ENCODE results near the gene LRP2.

Gene LRP2

GRCh38 chr2:169348321-169349024 is 13.9 kb downstream of the LRP2 start:
- H3K4me1 ChIP-seq (ENCODE audit: control insufficient read depth, insufficient read depth, low read length, unreplicated experiment), result no peaks in the 10 kb centered on the region
- H3K27ac ChIP-seq (ENCODE audit: low read depth, low read length), result no peak overlapping the region
- no peaks in the 10 kb centered on the region for H3K79me2 ChIP-seq (ENCODE audit: control insufficient read depth, insufficient read depth, low read length, unreplicated experiment)
- peaks cover 87% of the 10 kb centered on the region for H3K27me3 ChIP-seq (ENCODE audit: insufficient read depth, low read length)
- no peak overlapping the region for H2AFZ ChIP-seq (ENCODE audit: low read length, unreplicated experiment)
- H3K4me3 ChIP-seq (ENCODE audit: low read depth, low read length), result no peak overlapping the region
- H3K36me3 ChIP-seq (ENCODE audit: insufficient read depth, low read length), result no peaks in the 10 kb centered on the region

DNA sequence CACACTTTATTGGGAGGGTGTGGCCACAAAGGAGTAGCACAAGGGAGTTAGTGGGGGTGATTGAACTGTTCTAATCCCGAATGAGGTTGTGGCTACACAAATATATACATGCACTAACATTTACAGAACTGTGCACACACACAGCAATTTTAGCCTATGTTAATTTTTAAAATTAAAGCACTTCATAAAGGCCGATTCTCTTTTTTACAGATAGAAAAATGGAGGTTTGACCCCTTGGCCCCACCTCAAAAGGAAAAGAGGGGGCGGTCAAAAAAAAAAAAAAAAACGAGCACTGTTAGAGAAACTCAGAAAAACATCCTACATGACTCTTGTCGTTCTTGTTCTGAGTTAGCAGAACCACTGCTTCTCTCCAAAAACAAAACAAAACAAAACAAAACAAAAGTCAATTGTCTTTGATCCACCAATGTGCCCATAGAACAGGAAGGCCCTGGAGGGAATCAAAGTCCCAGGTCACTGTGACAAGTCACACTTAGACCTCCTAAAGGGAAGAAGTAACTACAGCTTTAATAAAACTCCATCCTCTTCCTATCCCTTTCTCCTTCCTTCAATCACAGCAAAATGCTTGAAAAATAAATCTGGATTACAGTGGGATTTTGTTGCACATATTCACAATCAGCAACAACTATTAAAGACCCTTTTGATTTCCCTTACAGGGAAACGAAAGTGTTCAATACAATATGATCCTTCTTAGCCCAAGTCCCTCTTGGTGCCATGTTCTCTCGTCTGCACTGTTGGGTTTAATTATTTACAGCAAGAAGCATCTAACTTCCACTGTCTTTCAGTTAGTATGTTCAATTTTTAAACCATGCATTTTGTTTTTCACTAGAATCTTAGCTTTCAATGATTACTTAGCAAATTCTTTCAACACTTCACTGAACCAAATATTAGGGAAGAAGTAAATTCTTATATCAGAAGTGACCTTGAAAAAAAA is 16.6 kb downstream of the LRP2 start:
- Histone ChIP-seq H3K27ac (ENCODE audit: low read depth, low read length) (no peak overlapping the region), H3K79me2 (ENCODE audit: control insufficient read depth, insufficient read depth, low read length, unreplicated experiment) (no peaks in the 10 kb centered on the region), H2AFZ (ENCODE audit: low read length, unreplicated experiment) (no peak overlapping the region), H3K36me3 (ENCODE audit: insufficient read depth, low read length) (no peaks in the 10 kb centered on the region), H3K4me1 (ENCODE audit: control insufficient read depth, insufficient read depth, low read length, unreplicated experiment) (no peaks in the 10 kb centered on the region), H3K4me3 (ENCODE audit: low read depth, low read length) (no peak overlapping the region), H3K27me3 (ENCODE audit: insufficient read depth, low read length) (peaks cover 91% of the 10 kb centered on the region)

DNA sequence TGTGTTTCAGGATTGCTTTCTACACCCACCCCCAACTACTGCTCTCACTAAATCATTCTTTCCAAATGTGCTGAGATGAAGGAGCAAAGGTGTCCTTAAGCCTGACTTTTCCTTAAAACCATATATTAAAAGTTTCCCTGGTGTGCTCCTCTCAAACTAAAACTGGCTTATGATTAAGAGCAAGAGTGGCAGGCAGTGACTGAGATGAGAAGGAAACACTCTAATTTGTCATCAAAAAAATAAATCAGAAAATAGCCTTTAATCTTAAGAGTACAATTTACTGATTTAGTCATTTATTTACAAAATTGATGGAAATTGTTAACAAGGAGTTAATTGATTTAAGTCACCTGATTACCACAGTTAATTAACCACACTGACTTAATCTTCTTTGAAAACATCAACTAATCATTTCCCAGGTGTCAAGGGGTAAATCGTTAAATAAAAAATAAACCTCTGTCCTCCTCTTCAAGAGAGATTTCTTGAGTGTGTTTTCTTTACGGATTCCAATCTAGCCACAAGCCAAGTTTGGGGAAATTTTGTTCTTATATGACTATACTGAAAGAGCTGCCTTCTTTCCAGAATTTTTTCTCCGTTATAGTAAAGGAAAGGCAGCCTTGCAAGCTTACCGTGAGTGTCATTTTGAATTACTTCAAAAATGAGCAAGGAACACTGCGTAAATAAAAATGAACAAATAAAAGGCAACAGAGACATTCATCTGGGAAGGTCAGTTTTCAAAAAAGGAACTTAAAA is 17.4 kb downstream of the LRP2 start:
- Histone ChIP-seq H3K4me3 (ENCODE audit: low read depth, low read length) (no peak overlapping the region), H3K79me2 (ENCODE audit: control insufficient read depth, insufficient read depth, low read length, unreplicated experiment) (no peaks in the 10 kb centered on the region), H3K27me3 (ENCODE audit: insufficient read depth, low read length) (peaks cover 96% of the 10 kb centered on the region), H3K36me3 (ENCODE audit: insufficient read depth, low read length) (no peaks in the 10 kb centered on the region), H2AFZ (ENCODE audit: low read length, unreplicated experiment) (no peak overlapping the region), H3K27ac (ENCODE audit: low read depth, low read length) (no peak overlapping the region), H3K4me1 (ENCODE audit: control insufficient read depth, insufficient read depth, low read length, unreplicated experiment) (no peaks in the 10 kb centered on the region)

- Histone ChIP-seq H3K79me2 (ENCODE audit: control insufficient read depth, insufficient read depth, low read length, unreplicated experiment) (no peaks in the 10 kb centered on the region), H3K4me3 (ENCODE audit: low read depth, low read length) (no peak overlapping the region), H3K4me1 (ENCODE audit: control insufficient read depth, insufficient read depth, low read length, unreplicated experiment) (no peaks in the 10 kb centered on the region), H3K27ac (ENCODE audit: low read depth, low read length) (no peak overlapping the region), H3K27me3 (ENCODE audit: insufficient read depth, low read length) (peaks cover 94% of the 10 kb centered on the region), H3K36me3 (ENCODE audit: insufficient read depth, low read length) (no peaks in the 10 kb centered on the region), H2AFZ (ENCODE audit: low read length, unreplicated experiment) (no peak overlapping the region)
These were observed 19.1 kb downstream of the LRP2 start for GRCh38 chr2:169343202-169343601.

DNA sequence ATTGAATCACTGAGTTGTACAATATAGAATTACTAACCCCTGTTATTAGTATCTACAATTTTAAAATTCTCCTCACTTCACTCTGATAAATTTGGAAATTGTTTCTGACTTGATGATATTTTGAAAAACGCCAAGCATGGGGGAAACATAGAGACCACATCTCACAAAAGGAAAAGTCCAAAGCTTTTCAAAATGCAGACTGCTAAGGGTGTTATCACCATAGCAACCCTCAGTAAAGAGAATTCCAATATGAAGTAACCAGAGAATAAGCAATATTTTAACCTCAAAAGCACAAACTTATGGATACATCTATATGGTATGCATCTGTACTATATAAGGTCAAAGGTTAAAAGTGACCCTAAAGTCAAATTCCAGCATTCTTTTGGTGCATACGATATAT is 22.7 kb downstream of the LRP2 start:
- Histone ChIP-seq H3K36me3 (ENCODE audit: insufficient read depth, low read length) (no peaks in the 10 kb centered on the region), H3K79me2 (ENCODE audit: control insufficient read depth, insufficient read depth, low read length, unreplicated experiment) (no peaks in the 10 kb centered on the region), H3K27ac (ENCODE audit: low read depth, low read length) (no peak overlapping the region), H3K4me3 (ENCODE audit: low read depth, low read length) (no peak overlapping the region), H2AFZ (ENCODE audit: low read length, unreplicated experiment) (no peak overlapping the region), H3K27me3 (ENCODE audit: insufficient read depth, low read length) (peaks cover 90% of the 10 kb centered on the region), H3K4me1 (ENCODE audit: control insufficient read depth, insufficient read depth, low read length, unreplicated experiment) (no peaks in the 10 kb centered on the region)

- Histone ChIP-seq H3K4me3 (ENCODE audit: low read depth, low read length) (no peak overlapping the region), H3K79me2 (ENCODE audit: control insufficient read depth, insufficient read depth, low read length, unreplicated experiment) (no peaks in the 10 kb centered on the region), H3K27me3 (ENCODE audit: insufficient read depth, low read length) (peaks cover 86% of the 10 kb centered on the region), H3K36me3 (ENCODE audit: insufficient read depth, low read length) (no peaks in the 10 kb centered on the region), H2AFZ (ENCODE audit: low read length, unreplicated experiment) (no peak overlapping the region), H3K27ac (ENCODE audit: low read depth, low read length) (no peak overlapping the region), H3K4me1 (ENCODE audit: control insufficient read depth, insufficient read depth, low read length, unreplicated experiment) (no peaks in the 10 kb centered on the region)
These were observed 25.6 kb downstream of the LRP2 start for GRCh38 chr2:169336695-169337094.

DNA sequence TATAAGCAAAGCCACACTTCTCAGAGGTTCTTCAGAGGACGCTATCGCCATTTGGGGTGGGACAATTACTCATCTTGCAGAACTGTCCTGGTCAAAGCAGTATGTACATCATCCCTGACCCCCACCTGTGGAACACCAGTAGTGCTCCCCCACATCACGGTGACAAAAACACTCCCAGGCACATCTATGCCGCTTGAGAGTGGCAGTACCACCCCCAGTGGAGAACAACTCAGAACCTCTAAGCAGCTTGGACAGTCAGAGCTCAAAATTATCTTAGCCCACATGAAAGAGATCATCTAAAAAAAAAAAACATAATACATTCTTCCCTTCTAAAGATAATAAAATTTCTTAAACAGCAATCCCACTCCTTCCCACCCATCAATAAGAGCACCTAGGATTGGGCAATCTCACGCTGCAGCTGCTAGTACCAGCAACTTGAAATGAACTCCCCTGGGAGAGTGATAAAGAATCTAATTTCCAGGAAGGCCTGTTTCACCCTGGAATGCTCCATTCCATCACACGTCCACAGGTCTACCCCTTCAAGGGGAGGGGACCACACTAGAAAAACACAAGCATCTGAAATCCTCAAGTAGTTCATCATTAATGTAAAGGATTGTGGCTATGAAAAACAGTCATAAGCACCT is 31.7 kb downstream of the LRP2 start:
- Histone ChIP-seq H3K27ac (ENCODE audit: low read depth, low read length) (no peak overlapping the region), H3K4me1 (ENCODE audit: control insufficient read depth, insufficient read depth, low read length, unreplicated experiment) (no peaks in the 10 kb centered on the region), H3K4me3 (ENCODE audit: low read depth, low read length) (no peak overlapping the region), H3K27me3 (ENCODE audit: insufficient read depth, low read length) (peaks cover 59% of the 10 kb centered on the region), H2AFZ (ENCODE audit: low read length, unreplicated experiment) (no peak overlapping the region), H3K36me3 (ENCODE audit: insufficient read depth, low read length) (no peaks in the 10 kb centered on the region), H3K79me2 (ENCODE audit: control insufficient read depth, insufficient read depth, low read length, unreplicated experiment) (no peaks in the 10 kb centered on the region)

DNA sequence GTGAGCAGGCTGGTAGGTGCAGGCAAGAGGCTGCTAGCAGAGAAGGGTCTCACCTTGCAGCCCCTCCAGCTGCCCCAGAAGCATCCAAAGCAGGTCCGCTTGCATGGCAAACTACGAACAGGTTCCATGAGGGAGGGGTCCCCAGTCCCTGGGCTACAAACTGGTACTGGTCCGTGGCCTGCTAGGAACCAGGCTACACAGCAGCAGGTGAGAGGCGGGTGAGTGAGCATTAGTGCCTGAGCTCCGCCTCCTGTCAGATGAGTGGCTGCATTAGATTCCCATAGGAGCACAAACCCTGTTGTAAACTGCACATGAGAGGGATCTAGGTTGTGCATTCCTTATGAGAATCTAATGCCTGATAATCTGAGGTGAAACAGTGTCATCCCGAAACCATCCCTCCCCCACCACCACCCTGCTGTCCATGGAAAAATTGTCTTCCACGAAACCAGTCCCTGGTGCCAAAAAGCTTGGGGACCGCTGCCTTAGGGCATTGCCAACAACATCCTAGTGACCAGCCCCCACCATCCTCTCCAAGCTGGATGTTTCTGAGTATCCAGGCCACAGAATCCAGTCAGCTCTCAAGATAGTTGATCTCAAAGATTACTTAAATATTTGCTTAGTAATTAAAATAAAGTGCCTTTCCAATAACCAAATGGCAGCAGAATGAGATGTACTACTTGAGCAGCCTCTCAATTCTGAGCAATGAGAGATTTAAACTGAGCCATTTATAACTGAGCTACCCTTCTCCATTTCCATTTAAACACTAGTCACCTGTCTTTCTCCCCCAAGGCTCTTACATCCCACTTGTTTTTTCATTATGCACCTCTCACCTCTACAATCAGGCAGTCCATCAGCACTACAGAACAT is 32.4 kb downstream of the LRP2 start:
- no peak overlapping the region for H3K4me3 ChIP-seq (ENCODE audit: low read depth, low read length)
- no peak overlapping the region for H2AFZ ChIP-seq (ENCODE audit: low read length, unreplicated experiment)
- no peaks in the 10 kb centered on the region for H3K4me1 ChIP-seq (ENCODE audit: control insufficient read depth, insufficient read depth, low read length, unreplicated experiment)
- peaks cover 62% of the 10 kb centered on the region for H3K27me3 ChIP-seq (ENCODE audit: insufficient read depth, low read length)
- no peak overlapping the region for H3K27ac ChIP-seq (ENCODE audit: low read depth, low read length)
- no peaks in the 10 kb centered on the region for H3K36me3 ChIP-seq (ENCODE audit: insufficient read depth, low read length)
- H3K79me2 ChIP-seq (ENCODE audit: control insufficient read depth, insufficient read depth, low read length, unreplicated experiment), result no peaks in the 10 kb centered on the region

GRCh38 chr2:169328785-169329184 is 33.5 kb downstream of the LRP2 start:
- Histone ChIP-seq H3K27me3 (ENCODE audit: insufficient read depth, low read length) (peaks cover 66% of the 10 kb centered on the region), H3K79me2 (ENCODE audit: control insufficient read depth, insufficient read depth, low read length, unreplicated experiment) (no peaks in the 10 kb centered on the region), H3K36me3 (ENCODE audit: insufficient read depth, low read length) (no peaks in the 10 kb centered on the region), H3K4me3 (ENCODE audit: low read depth, low read length) (no peak overlapping the region), H3K27ac (ENCODE audit: low read depth, low read length) (no peak overlapping the region), H2AFZ (ENCODE audit: low read length, unreplicated experiment) (no peak overlapping the region), H3K4me1 (ENCODE audit: control insufficient read depth, insufficient read depth, low read length, unreplicated experiment) (no peaks in the 10 kb centered on the region)
